ENCODE data around the gene SYCP1. TPM values are rescaled to one million over a fixed set of nuclear protein-coding genes. Genes with fewer than 3 reads are reported as not detected.

The SYCP1 gene
- total RNA-seq, 4 donors from 2014 or later = not detected

GRCh38 chr1:114976891-114977290 is 122.2 kb downstream of the SYCP1 start:
- intact Hi-C loops (cut with DNase I) = no loop called here
- peaks cover 0 to 3% (median 0%) of the 10 kb centered on the region in 3 donors for H3K9me3 ChIP-seq
- H3K4me1 ChIP-seq = no peaks in the 10 kb centered on the region
- WGBS, 2 donors = 93 to 95% methylated on average over 1 of the region's 1 CpG
- H3K36me3 ChIP-seq = no peaks in the 10 kb centered on the region
- peaks cover 0 to 9% (median 0%) of the 10 kb centered on the region in 4 donors for H3K27me3 ChIP-seq
- TF ChIP-seq CTCF (IDR thresholded peaks at IDR 0.05) = no peak
- TF ChIP-seq POLR2A (IDR thresholded peaks at IDR 0.05) = no peak
- DNase-seq = no peak
- H3K27ac ChIP-seq = no peak overlapping the region
- H3K4me3 ChIP-seq = no peak overlapping the region

GRCh38 chr1:114979278-114979891 is 124.7 kb downstream of the SYCP1 start:
- TF ChIP-seq CTCF (IDR thresholded peaks at IDR 0.05) = peak; percentile 62 to 87 (median 81)
- no peak for TF ChIP-seq POLR2A (IDR thresholded peaks at IDR 0.05)
- H3K36me3 ChIP-seq = no peaks in the 10 kb centered on the region
- H3K4me3 ChIP-seq = no peak overlapping the region
- H3K4me1 ChIP-seq = no peaks in the 10 kb centered on the region
- H3K27ac ChIP-seq = no peak overlapping the region
- H3K9me3 ChIP-seq = peaks cover 0 to 16% (median 0%) of the 10 kb centered on the region in 3 donors
- 29% methylated on average over 4 of the region's 4 CpGs for WGBS, 2 donors
- no peak for DNase-seq
- H3K27me3 ChIP-seq = peaks cover 0 to 7% (median 0%) of the 10 kb centered on the region in 4 donors
- intact Hi-C loops (cut with DNase I) = no loop called here

- Histone ChIP-seq H3K27ac (no peak overlapping the region), H3K36me3 (no peaks in the 10 kb centered on the region), H3K9me3 (peaks cover 0 to 16% (median 0%) of the 10 kb centered on the region in 3 donors), H3K4me3 (no peak overlapping the region), H3K27me3 (no peaks in the 10 kb centered on the region), H3K4me1 (peaks cover 0 to 4% (median 0%) of the 10 kb centered on the region in 3 donors)
- WGBS, 2 donors = 45 to 100% methylated on average over 1 of the region's 1 CpG
- no peak for DNase-seq
- no peak for TF ChIP-seq CTCF (IDR thresholded peaks at IDR 0.05)
- TF ChIP-seq POLR2A (IDR thresholded peaks at IDR 0.05) = no peak
- intact Hi-C loops (cut with DNase I) = loop anchor here (5.0 kb wide), 1 partner anchor 70 kb away; no protein-coding TSS in a partner anchor
Measured at GRCh38 chr1:114982251-114982650, 127.6 kb downstream of the SYCP1 start.

GRCh38 chr1:114986286-114986685 is 131.6 kb downstream of the SYCP1 start:
- Histone ChIP-seq H3K27me3 (peaks cover 0 to 6% (median 0%) of the 10 kb centered on the region in 4 donors), H3K4me1 (peaks cover 0 to 4% (median 0%) of the 10 kb centered on the region in 3 donors), H3K36me3 (no peaks in the 10 kb centered on the region), H3K4me3 (no peak overlapping the region), H3K27ac (no peak overlapping the region), H3K9me3 (peaks cover 0 to 31% (median 15%) of the 10 kb centered on the region in 3 donors)
- no peak for DNase-seq
- intact Hi-C loops (cut with DNase I) = no loop called here
- TF ChIP-seq POLR2A (IDR thresholded peaks at IDR 0.05) (no peak), CTCF (IDR thresholded peaks at IDR 0.05) (no peak)

GRCh38 chr1:114988095-114988494 is 133.4 kb downstream of the SYCP1 start:
- Histone ChIP-seq H3K36me3 (no peaks in the 10 kb centered on the region), H3K9me3 (peaks cover 0 to 15% (median 15%) of the 10 kb centered on the region in 3 donors), H3K4me1 (peaks cover 0 to 4% (median 0%) of the 10 kb centered on the region in 3 donors), H3K27me3 (peaks cover 0 to 6% (median 0%) of the 10 kb centered on the region in 4 donors), H3K4me3 (no peak overlapping the region), H3K27ac (no peak overlapping the region)
- intact Hi-C loops (cut with DNase I) = no loop called here
- 77 to 86% methylated on average over 1 of the region's 1 CpG for WGBS, 2 donors
- TF ChIP-seq CTCF (IDR thresholded peaks at IDR 0.05) (no peak), POLR2A (IDR thresholded peaks at IDR 0.05) (no peak)
- no peak for DNase-seq

Data from esophagus squamous epithelium (tissue), 5 donors.